GM18907 (cell line): ENCODE measurements around the gene EGLN3.

Experiments used
- ATAC-seq: cut with Tn5 transposase; IDR thresholded peaks from one replicate; pipeline ENCODE4 v1.9.1; 2021; ENCODE audit warnings: mild to moderate bottlenecking, moderate library complexity; ENCODE audit not compliant: unreplicated experiment

Gene EGLN3

GRCh38 chr14:33916663-33917565 is 34.0 kb downstream of the EGLN3 start:
- no peak for ATAC-seq

DNA sequence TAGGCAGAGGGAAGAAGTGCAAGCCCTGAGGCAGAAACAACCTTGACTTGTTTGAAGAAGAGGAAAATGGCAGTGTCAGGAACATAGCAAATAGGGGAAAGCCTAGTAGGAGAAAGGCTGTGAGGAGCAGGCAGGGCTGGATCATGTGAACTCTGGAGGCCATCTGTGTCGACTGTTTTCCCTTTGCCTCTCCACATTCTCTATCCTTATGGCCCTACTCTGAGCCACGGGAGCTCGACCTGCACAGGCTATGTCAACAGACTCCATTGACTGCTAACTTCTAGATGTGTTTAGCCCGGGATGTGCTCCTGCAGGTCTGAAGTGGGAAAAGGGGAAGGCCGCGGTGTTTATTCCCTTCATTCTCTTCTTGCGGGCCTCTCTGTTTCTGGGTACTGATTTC is 35.2 kb downstream of the EGLN3 start:
- no peak for ATAC-seq

GRCh38 chr14:33914676-33915516 is 36.0 kb downstream of the EGLN3 start:
- no peak for ATAC-seq

DNA sequence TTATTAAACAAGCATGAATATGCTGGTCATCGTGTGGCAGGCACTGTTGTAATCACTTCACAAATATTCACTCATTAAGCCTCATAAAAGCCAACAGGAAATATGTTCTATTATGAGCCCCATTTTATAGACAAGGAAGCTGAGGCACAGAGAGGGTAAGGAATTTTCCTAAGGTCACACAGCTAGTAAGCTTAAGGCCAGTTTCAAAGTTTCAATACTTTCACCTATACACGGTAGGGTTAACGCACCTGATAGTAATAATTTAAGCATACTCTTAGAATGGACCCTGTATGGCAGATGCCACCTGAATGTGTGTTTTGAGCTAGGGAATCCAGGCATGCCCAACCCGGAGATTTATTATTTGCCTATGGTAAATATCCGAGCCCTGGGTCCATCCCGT is 39.8 kb downstream of the EGLN3 start:
- ATAC-seq: no peak

GRCh38 chr14:33910435-33910834 is 40.4 kb downstream of the EGLN3 start:
- no peak for ATAC-seq

DNA sequence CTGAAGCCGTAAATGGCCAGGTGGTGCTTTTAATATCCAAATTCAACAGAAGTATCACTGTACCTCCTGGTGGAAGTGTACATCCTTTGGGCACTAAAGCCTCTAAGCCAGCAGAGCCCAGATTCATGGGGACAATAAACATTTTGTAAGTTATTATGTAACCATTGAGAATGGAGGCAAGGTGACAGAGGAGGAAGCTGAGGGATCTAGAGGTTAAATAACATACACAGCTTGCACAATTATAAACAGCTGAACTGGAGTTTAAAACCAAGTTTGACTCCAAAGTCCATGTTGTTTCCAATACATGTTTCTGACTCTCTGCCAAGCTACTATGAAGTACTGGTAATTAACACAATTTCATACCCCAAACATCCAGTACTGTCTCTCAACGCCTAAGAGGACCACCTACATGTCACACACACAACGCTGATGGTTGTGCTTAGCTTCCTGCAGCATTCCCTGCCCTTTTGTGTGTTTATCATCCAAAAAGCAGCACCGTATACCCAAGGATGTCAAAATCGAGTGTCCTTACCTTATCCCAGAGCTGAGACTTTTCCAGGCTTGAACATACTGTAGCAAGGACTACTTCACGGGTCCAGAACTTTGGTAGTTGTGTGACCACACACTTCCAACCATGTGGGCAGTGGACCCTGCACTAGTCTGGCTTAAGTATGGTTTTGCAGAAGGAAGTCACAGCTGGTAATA is 41.3 kb downstream of the EGLN3 start:
- no peak for ATAC-seq

GRCh38 chr14:33908540-33909223 is 42.2 kb downstream of the EGLN3 start:
- ATAC-seq: no peak

DNA sequence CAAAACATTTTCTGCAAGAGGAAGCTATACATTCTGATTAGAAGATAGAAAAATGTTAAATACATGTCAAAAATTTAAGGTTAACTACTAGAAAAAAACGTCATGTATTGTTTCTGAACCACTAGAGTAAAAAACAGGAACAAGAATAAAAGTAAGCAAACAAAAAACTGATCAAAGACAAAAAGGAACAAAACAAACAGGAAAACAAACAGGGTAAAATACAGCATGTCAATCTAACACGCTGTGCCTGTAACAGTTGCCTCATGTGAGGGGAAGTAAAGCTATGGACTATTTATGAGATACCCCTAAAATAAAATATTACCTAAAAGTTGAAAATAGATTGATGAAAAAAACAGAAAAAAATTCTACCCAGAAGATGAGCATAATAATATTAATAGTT is 43.9 kb downstream of the EGLN3 start:
- ATAC-seq: no peak

GRCh38 chr14:33904609-33905008 is 46.3 kb downstream of the EGLN3 start:
- no peak for ATAC-seq

DNA sequence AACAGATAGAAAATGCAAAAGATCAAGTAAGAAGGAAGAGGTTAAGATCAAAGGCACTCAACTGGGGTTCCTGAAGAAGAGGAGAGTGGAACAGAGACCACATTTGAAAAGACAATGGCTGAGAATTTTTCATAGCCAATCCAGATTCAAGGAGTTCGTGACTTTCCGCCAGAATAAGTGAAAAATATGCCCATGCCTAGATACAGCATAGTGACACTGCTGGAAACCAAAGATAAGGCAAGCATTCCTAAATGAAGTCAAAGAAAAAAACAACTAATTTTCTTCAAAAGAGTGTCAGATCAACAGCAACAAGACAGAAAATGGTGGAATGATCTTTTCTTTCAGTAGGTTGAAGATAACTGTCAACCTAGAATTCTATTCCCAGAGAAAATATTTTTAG is 47.5 kb downstream of the EGLN3 start:
- ATAC-seq: no peak

DNA sequence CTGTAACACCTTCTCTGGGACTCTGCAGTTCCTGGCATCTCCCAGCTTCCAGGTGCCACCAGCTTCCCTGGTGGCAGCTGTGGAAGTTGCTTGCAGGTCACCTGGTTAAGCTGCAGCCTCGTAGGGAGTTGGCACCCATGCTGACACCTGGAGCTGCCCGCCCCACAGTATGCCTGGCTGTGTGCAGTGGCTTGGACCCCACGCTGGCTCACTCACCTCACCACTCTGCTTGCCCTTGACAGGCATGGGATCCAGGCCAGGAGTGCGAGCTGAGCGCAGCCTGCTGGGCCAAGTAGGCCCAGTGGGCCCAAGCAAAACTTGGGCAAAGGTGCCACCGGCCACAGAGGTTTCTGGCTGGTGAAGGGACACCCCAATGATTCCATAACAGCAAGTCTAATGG is 48.5 kb downstream of the EGLN3 start:
- no peak for ATAC-seq

- ATAC-seq: no peak
Observed at GRCh38 chr14:33901426-33902155, 49.3 kb downstream of the EGLN3 start.

- ATAC-seq: no peak
Observed at GRCh38 chr14:33900706-33901105, 50.2 kb downstream of the EGLN3 start.

- ATAC-seq: no peak
Observed at GRCh38 chr14:33899723-33900341, 51.0 kb downstream of the EGLN3 start.

GRCh38 chr14:33897878-33898535 is 52.9 kb downstream of the EGLN3 start:
- ATAC-seq: no peak

- no peak for ATAC-seq
Observed at GRCh38 chr14:33897382-33897781, 53.5 kb downstream of the EGLN3 start.

DNA sequence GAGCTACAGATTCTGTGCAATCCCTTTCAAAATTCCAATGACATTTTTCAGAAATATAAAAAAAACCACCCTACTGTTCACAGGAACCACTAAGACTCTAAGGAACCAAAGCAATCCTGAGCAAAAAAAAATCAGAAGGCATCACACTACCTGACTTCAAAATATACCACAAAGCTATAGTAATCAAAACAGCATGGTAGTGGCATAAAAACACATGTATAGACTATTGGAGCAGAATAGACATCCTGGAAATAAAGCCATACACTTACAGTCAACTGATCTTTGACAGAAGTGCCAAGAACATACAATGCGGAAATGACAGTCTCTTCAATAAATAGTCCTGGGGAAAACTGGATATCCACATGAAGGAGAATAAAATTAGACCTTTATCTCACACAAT is 56.5 kb downstream of the EGLN3 start:
- ATAC-seq: no peak

GRCh38 chr14:33891700-33892099 is 59.2 kb downstream of the EGLN3 start:
- ATAC-seq: no peak

GRCh38 chr14:33884916-33885315 is 66.0 kb downstream of the EGLN3 start:
- no peak for ATAC-seq
